NOMO-1 treated with DMSO at 0.1 percent for 48 hours (cell line): ENCODE measurements around the gene MYCN.

Experiments used
- DNase-seq: peaks from one replicate; lab custom pipeline; 2025; ENCODE audit not compliant: unreplicated experiment; lab: John Stamatoyannopoulos, UW

Gene MYCN

DNA sequence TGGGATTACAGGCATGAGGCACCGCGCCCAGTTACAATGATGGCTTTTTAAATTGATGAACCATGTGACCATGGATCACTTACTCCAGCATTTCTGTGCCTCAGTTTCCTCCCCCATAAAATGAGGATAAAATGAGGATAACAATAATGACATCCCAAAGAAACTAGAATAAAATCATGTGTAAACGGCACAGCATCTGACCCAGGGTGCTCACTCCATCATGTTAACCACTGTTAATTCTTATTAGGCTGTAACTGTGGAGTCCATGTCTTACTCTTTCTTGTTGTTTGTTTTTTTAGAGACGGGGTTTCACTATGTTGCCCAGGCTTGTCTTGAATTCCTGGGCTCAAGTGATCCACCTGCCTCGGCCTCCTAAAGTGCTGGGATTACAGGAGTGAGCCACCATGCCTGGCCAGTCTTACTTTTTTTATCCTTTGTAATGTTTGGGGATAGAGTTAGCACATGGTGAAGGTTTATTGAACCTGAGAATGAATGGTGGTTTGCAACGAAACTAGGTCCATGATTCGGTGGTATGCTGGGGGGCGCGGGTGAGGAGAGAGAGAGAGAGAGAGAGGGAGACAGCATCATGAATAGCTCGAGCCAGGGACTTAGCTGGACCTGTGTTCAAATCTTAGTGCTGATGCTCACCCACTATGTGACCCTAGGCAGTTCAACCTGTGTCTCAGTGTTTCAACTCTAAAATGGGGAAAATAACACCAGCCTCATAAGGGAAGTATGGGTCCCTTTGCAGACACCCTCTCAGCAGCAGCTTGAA lies 52.3 kb downstream of the MYCN start:
- DNase-seq = no peak

DNA sequence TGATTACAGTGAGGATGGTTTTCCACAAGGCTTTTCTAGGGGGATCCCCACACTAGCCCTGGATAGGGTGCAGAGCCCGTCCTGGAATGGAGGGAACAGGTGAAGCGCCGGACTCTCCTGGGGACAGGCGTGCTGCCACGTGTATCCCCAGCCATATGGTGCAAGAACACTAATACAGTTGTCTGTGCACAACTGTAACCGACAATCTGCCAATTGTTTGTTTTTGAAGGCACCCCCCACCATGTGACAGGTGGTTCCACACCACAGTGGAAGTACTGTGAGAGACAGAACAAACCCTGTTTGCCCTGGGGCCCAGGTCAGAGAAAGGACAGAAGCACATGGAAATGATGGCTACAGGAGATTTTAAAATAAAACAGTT lies 52.9 kb downstream of the MYCN start:
- no peak for DNase-seq

DNA sequence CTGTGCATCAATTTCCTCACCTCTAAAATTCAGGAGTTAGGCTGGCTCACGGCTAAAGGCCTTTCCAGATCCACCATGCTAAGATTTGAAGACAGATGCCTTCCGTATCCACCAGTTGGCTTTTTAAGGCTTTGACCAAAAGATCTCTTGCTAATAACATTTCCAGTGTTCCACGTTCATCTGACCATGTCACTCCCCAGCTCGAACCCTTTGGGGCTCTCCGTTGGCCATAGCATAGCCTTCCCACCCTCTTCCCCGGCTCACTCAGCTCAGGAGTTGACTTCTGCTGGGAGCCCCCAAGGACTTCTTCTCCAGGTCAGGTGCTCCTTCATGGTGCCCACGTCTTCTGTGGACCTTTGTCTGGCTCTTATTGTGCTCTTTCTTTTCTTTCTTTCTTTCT lies 53.3 kb downstream of the MYCN start:
- DNase-seq = no peak

DNA sequence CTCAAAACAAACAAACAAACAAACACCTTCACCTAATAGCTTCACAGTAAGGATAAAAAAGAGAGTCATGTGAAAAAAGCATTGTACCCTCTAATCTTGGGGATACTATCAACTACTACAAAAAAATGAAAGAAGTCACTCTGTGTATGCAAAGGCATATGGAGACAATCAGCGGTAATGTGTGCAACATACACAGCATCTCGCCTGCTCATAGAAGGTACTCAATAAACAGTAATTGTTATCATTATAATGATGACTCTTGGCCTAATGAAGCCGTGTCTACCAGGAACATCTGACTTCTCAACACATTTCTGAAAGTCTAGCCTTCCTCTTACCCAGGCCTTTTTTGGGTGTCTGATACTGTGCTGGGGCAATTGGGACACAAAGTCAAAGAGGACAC lies 55.3 kb downstream of the MYCN start:
- no peak for DNase-seq
